GM10248 (cell line): ENCODE results near the gene INTS3.
"Not testable (repeated sequence)": the region's sequence is repeated elsewhere in the genome, so short reads cannot be mapped to it uniquely, and the experiment has no call there.

ENCODE experiments used
- CTCF ChIA-PET: fragments of 300-600 bp; sonication (Branson Sonifier 250); formaldehyde crosslinking; extraction: SDS; loops from one replicate; lab custom pipeline; 2021; ENCODE audit warnings: antibody characterized with exemption; lab: Yijun Ruan, JAX
- POLR2A ChIA-PET: fragments of 350-650 bp; sonication (Branson Sonifier 250); formaldehyde crosslinking; extraction: SDS; loops from one replicate; lab custom pipeline; 2020; ENCODE audit warnings: antibody characterized with exemption; lab: Yijun Ruan, JAX
- DNase-seq: peaks from one replicate; pipeline ENCODE4 v3.0.0; 2012; ENCODE audit errors: extremely low spot score
- TF ChIP-seq, protein P1 (sequence below): IDR thresholded peaks from 2 replicates; pipeline ENCODE4 v1.5.1; 2012; ENCODE audit warnings: mild to moderate bottlenecking, low read depth; ENCODE audit errors: extremely low read depth, missing control alignments, control extremely low read depth

The INTS3 gene

DNA sequence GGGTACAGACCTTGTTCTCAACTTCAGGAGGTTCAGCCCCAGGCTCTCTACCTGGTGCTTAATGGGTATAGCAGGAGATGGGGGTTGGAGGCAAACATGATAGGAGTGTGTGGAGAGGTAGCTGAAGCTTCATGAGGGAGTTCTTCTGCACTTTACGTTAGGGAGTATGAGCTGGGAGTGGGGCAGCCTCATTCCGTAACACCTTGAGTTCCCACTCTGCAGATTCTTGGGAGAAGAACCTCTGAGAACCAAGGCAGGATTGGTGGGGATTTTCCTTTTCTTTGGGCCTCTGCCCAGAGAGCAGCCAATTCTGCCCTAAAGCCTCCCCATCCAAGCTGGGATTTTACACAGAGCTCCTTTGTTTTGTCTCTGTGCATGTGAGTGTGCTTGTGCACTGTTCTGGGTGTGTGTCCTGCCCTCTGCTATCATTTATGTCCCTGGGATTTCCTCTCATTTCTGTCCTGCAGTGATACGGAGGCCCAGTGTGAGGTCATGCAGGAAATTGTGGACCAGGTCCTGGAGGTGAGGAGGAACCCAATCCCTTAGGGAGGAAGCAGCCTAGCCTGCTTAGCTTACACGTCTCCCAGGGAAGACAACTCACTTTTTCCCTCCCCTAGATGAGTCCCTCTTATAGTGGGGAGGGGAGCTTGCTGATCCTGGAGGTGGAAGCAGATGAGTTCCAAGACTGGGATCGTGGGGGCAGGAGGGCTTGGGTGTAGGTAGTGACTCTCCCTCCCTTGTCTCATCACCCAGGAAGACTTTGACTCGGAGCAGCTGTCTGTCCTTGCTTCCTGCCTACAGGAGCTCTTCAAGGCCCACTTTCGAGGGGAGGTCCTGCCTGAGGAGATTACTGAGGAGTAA, 35.7 kb downstream of the INTS3 start:
- POLR2A ChIA-PET = no interaction called here
- CTCF ChIA-PET = interaction anchor here (1.0 to 4.4 kb wide), 8 partner anchors 13 to 222 kb away, joined by 3 to 18 read pairs (median 4); partner anchors contain the start of genes DENND4B and SLC27A3

DNA sequence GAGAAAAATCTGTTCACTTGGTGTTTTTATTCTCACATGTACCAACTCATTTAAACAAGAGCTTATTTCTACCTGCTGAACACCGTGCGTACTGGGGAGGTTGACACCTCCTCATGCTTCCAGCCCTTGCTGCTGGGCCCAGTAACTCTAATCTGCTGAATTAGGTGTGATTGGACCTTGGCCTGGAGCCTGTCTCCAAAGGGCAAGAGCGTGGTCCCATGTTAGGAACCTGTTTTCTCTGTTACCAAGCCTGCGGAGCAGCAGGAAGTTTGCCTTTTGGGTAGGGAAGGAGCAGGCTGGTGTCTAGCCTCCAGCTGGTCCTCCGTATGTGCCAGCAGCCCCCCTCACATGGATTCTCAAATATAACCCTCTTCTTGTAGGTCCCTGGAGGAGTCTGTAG, 36.5 kb downstream of the INTS3 start:
- DNase-seq = no peak
- TF ChIP-seq, protein P1, sequence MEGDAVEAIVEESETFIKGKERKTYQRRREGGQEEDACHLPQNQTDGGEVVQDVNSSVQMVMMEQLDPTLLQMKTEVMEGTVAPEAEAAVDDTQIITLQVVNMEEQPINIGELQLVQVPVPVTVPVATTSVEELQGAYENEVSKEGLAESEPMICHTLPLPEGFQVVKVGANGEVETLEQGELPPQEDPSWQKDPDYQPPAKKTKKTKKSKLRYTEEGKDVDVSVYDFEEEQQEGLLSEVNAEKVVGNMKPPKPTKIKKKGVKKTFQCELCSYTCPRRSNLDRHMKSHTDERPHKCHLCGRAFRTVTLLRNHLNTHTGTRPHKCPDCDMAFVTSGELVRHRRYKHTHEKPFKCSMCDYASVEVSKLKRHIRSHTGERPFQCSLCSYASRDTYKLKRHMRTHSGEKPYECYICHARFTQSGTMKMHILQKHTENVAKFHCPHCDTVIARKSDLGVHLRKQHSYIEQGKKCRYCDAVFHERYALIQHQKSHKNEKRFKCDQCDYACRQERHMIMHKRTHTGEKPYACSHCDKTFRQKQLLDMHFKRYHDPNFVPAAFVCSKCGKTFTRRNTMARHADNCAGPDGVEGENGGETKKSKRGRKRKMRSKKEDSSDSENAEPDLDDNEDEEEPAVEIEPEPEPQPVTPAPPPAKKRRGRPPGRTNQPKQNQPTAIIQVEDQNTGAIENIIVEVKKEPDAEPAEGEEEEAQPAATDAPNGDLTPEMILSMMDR = no peak
- ChIA-PET POLR2A (no interaction called here), CTCF (interaction anchor here (1.0 to 4.4 kb wide), 7 partner anchors 8 to 221 kb away, joined by 3 to 18 read pairs (median 3); partner anchors contain the start of genes DENND4B and SLC27A3)

More for the DNA sequence above, 35.7 kb downstream of the INTS3 start:
- DNase-seq = no peak
- TF ChIP-seq, protein P1 = no peak

DNA sequence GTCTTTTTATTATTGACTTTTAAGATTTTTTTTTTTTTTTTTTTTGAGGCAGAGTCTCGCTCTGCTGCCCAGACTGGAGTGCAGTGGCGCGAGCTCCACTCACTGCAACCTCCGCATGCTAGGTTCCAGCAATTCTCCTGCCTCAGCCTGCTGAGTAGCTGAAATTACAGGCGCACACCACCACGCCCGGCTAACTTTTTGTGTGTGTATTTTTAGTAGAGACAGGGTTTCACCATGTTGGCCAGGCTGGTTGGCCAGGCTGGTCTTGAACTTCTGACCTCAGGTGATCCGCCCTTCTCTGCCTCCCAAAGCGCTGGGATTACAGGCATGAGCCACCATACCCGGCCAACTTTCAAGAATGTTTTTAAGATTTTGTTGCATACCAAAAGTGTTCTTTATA, 38.8 kb downstream of the INTS3 start:
- DNase-seq, POLR2A ChIA-PET: not testable (repeated sequence)
- CTCF ChIA-PET = interaction anchor here (0.8 to 1.0 kb wide), 2 partner anchors 12 to 89 kb away, joined by 3 read pairs; no protein-coding TSS in a partner anchor

DNA sequence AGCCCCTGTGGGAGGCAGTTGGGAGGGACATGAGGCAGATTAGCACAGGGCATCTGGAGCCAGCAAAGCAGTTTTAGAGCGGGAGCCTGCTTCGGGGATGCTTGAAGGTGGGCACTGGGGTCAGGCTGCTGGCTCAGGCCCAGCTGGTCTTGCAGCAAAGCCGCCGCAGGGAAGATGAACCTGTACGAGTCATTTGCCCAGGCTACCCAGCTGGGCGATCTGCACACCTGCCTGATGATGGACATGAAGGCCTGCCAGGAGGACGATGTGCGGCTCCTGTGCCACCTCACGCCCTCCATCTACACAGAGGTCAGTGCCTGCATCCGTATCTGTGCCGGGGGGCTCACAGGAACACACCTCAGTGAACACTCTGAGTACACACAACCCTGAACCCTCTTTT, 39.7 kb downstream of the INTS3 start:
- TF ChIP-seq, protein P1 = no peak
- DNase-seq = no peak
- CTCF ChIA-PET = interaction anchor here (0.7 to 1.0 kb wide), 4 partner anchors 11 to 90 kb away, joined by 3 read pairs; no protein-coding TSS in a partner anchor
- POLR2A ChIA-PET = no interaction called here

DNA sequence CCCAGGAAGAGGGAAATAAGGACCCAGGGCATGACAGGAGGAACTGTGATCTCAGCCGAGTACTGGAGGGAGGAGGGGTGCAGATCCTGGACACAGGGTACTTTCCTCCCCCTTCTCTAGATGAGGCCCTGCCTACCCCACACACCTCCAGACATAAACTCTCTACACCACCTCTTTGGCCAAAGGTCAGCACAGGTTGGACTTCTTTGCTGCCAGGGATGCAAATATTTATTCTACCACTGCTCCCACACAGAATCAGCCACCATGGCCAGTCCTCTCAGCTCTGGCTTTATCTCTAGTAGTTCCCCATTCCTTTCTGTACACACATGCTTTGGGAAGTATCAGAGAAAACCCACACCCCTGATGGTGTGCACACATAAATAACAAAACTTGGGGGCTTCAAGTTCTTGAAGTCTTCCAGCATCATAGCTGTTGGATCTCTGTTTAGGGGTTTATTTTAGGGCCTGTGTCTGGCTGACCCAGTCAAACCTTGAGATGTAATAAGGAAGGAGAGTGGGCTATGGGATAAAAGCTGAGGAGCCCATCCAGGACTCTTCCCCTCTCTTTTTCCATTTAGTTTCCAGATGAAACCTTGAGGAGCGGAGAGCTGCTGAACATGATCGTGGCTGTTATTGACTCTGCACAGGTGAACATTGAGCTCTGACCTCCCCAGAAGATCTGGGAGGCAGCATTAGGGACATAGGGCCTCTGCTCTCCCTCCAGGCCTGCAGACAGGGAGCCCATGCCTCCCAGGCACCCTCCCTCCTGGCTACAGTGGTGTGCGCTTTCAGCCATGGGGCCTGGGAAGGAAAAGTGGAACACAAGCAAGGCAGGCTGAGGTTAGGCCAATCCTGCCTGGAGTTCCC, 40.7 kb downstream of the INTS3 start:
- no peak for DNase-seq
- TF ChIP-seq, protein P1 = no peak
- POLR2A ChIA-PET = interaction anchor here (0.6 kb wide), 1 partner anchor 542 kb away, joined by 4 read pairs; no protein-coding TSS in a partner anchor
- CTCF ChIA-PET = interaction anchor here (0.7 to 2.0 kb wide), 7 partner anchors 10 to 209 kb away, joined by 3 to 8 read pairs (median 3); partner anchors contain the start of genes JTB and NPR1

DNA sequence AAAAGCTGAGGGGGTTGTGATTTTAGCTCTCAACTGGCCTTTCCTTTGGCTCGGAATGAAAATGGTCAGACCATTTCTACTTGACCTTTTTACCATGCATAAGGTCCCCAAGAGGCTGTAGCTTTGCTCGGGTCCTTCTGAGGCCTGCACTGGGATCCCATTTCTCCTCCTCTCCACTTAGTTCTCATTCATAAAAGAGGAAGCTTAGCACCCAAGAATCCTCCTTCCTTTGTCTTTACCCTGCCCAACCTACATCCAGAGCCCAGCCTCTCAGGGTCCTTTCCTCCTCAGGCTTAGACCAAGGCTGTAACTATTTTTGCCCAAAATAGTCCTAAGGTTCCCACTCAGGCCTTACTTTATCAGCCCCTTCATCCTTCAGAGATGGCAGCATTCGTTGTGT, 41.4 kb downstream of the INTS3 start:
- CTCF ChIA-PET = interaction anchor here (0.7 to 2.0 kb wide), 7 partner anchors 11 to 208 kb away, joined by 3 to 8 read pairs (median 3); partner anchors contain the start of genes JTB and NPR1
- no peak for DNase-seq
- TF ChIP-seq, protein P1 = no peak
- POLR2A ChIA-PET = interaction anchor here (0.6 kb wide), 1 partner anchor 541 kb away, joined by 4 read pairs; no protein-coding TSS in a partner anchor
